GM19099 (cell line): Measurements from ENCODE around the gene FSTL4.

Experiments used
- POLR2A ChIP-seq: IDR thresholded peaks from 3 replicates; pipeline ENCODE4 v1.6.1; 2011; ENCODE audit warnings: low read depth; ENCODE audit not compliant: insufficient read length; ENCODE audit errors: extremely low read depth

Gene FSTL4

DNA sequence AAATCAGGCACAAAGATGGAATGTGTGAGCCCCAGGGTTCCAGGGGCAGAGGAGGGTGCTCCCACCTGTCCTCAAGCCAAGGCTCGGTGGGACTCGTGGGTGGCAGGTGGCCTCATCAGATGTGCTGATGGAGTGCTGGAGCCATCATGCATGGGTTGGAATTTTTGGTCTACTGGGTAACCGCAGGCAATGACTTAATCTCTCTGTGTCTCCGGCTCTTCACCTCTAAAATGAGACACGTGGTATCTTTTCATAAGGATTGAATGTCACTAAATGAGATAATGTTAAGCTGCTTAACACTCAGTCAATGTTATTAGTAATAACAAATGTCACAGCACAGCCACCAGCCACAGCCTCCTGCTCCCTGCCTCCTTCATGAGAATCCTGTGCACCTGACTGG lies 315.0 kb downstream of the FSTL4 start:
- no peak for TF ChIP-seq POLR2A

DNA sequence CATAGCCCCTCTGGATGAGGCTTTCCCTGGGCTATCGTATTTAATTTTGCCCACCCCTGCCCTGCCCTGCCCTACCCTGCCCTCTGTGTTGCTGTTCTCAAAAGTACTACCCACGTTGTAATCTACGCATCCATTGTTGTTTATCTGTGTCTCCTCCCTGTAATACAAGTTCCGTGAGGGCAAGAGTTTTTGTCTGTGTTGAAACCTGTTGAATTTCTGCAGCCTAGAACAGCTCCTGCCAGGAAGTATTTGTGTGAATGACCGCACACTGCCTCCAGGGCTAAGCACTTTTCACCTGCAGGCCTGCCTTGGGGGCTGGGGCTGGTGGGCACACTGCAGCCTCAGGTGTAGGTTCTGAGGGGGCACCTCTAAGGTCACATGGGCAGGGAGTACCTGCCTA lies 315.7 kb downstream of the FSTL4 start:
- no peak for TF ChIP-seq POLR2A

GRCh38 chr5:133295520-133295919 lies 316.8 kb downstream of the FSTL4 start:
- no peak for TF ChIP-seq POLR2A

DNA sequence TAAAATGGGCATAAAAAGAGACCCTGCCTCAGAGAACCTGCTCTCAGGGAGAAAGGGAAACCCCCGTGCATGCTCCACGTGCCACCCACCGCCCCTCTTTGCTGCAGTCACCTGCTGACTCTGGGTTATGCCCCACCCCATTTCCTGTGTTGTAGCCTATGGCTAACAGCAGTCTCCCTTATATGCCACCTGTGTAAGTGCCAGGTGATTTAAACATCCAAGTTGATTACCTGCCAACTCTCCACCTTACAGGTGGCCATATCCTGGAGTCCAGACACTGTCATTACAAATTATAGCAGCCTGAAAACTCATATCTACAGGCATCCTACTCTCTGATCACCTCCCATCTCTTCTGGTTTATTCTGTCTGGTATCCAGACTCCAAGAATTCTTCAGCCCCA lies 318.0 kb downstream of the FSTL4 start:
- no peak for TF ChIP-seq POLR2A

DNA sequence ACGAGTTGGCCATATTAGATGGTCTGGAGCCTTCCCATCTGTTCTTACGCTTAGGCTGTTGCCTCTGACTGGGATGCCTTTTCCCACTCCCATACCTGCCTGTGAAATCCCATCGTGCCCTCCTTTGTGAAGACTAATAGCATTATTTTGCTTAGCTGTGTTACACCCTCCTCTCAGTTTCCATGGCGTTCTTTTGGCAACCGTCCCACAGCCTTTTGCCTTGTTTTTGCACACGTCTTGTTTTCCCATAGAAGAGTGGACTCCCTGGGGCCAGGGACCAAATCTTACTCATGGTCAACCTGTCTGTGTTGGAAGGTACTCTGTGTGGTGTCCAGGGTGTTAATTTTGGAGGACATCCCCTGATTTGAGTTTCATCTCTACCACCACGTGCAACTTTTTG lies 318.4 kb downstream of the FSTL4 start:
- TF ChIP-seq POLR2A, result no peak

GRCh38 chr5:133292300-133292699 lies 320.0 kb downstream of the FSTL4 start:
- TF ChIP-seq POLR2A, result no peak

GRCh38 chr5:133291524-133291923 lies 320.8 kb downstream of the FSTL4 start:
- TF ChIP-seq POLR2A, result no peak

- TF ChIP-seq POLR2A, result no peak
These were observed 321.6 kb downstream of the FSTL4 start for GRCh38 chr5:133290669-133291240.

- TF ChIP-seq POLR2A, result no peak
These were observed 322.5 kb downstream of the FSTL4 start for GRCh38 chr5:133289686-133290367.

DNA sequence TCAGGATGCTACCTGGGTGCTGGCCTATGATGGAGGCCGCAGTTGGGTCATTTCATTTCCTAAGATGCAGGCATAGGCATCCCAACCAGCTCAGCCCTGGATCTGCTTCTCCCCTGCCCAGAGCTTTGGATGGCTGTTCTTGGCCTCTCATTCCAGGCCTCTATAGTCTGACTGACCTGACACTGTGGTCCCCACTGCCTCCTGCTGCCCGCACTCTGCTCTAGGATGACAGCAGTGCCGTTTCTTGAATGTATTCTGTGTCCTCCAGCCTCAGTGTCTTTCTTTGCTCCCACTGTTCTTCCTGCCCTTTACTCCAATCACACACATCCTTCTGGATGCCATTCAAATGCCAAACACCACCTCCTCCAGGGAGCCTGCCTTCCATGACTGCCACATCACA lies 324.8 kb downstream of the FSTL4 start:
- no peak for TF ChIP-seq POLR2A

GRCh38 chr5:133286483-133286882 lies 325.9 kb downstream of the FSTL4 start:
- TF ChIP-seq POLR2A, result no peak

GRCh38 chr5:133285583-133286021 lies 326.7 kb downstream of the FSTL4 start:
- no peak for TF ChIP-seq POLR2A

- no peak for TF ChIP-seq POLR2A
These were observed 328.0 kb downstream of the FSTL4 start for GRCh38 chr5:133284306-133284705.

GRCh38 chr5:133278317-133278716 lies 334.0 kb downstream of the FSTL4 start:
- no peak for TF ChIP-seq POLR2A

DNA sequence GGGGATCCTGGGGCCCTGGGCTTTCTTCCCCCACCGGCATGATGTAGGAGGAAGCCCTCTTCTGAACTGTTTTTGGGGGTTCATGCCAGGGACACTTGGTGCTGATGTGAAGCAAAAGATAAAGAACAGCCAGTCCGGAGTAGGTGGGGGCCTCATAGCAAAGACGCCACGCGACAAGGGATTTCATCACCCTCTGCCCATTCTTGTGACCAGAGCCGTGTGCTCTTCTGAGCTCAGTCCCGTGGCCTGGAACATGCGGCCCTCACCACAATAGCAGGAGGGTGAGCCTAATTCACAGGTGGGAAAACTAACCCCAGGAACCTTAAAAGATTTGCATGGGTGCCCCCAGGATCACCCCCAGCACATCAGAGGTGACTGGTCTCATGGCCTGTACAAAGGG lies 334.6 kb downstream of the FSTL4 start:
- TF ChIP-seq POLR2A, result no peak

GRCh38 chr5:133276171-133276570 lies 336.2 kb downstream of the FSTL4 start:
- no peak for TF ChIP-seq POLR2A

GRCh38 chr5:133275631-133276030 lies 336.7 kb downstream of the FSTL4 start:
- no peak for TF ChIP-seq POLR2A
